ENCODE measurements around the gene CACFD1.

CACFD1 gene

DNA sequence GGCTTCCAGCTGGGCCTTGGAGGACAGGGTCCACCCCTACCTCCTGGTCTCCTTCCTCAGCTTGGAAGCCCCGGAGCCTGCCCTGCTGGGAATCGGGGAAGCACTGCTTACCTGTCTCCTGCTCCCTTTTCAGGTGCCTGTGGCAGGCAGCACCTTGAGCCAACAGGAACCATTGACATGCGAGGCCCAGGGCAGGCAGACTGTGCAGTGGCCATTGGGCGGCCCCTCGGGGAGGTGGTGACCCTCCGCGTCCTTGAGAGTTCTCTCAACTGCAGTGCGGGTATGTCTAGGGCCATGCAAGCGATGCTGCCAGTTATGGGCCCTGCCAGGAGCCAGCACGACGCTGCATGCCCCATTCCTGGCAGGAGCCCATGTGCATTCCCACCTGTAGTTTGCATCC lies 3.8 kb upstream of the CACFD1 start:
- H3K14ac ChIP-seq (ENCODE audit: low read length) = no peak overlapping the region
- peaks cover 0 to 2% (median 0%) of the 10 kb centered on the region in 3 experiments for H3K27me3 ChIP-seq (ENCODE audit: control insufficient read depth in 3 of 3, insufficient read depth in 3 of 3, low read depth in 1 of 3, low read length in 3 of 3)
- peaks cover 5 to 13% of the 10 kb centered on the region in 2 donors for H3K4me1 ChIP-seq (ENCODE audit: control insufficient read depth in 2 of 2, insufficient read depth in 1 of 2, low read depth in 1 of 2, low read length in 2 of 2)
- H2BK15ac ChIP-seq (ENCODE audit: low read length) = no peak overlapping the region
- no peak overlapping the region for H2BK5ac ChIP-seq (ENCODE audit: low read length)
- H4K8ac ChIP-seq (ENCODE audit: low read depth, low read length) = peak overlapping the region; percentile 43
- no peak overlapping the region for H3K4me3 ChIP-seq (ENCODE audit: low read length in 2 of 2)
- no peak overlapping the region for H3K23ac ChIP-seq (ENCODE audit: low read depth, low read length, poor library complexity)
- no CpG with 5 or more reads among the region's 11 CpGs for WGBS, 2 donors (ENCODE audit: extremely low coverage in 2 of 2, insufficient read length in 2 of 2, insufficient replicate concordance in 1 of 2)
- H3K79me1 ChIP-seq (ENCODE audit: low read depth, low read length) = peaks cover 4% of the 10 kb centered on the region
- no peak overlapping the region for H3K27ac ChIP-seq (replicated peaks; ENCODE audit: low read length)
- no peaks in the 10 kb centered on the region for H3K9me3 ChIP-seq (replicated peaks in 1 of 2; ENCODE audit: control insufficient read depth in 2 of 2, insufficient read depth in 1 of 2, low read depth in 1 of 2, low read length in 2 of 2)
- no peak overlapping the region for H3K4me2 ChIP-seq (ENCODE audit: insufficient read depth, low read length, poor library complexity, severe bottlenecking)
- H2BK120ac ChIP-seq (ENCODE audit: low read depth, low read length) = peak overlapping the region; percentile 87
- peak overlapping the region; percentile 21 for H3K9ac ChIP-seq (ENCODE audit: low read depth, low read length, poor library complexity)
- peak overlapping the region; percentile 90 for H2AK5ac ChIP-seq (ENCODE audit: low read depth, low read length)
- no peak overlapping the region for H4K91ac ChIP-seq (ENCODE audit: low read depth, low read length, poor library complexity)
- H3K36me3 ChIP-seq (replicated peaks in 1 of 2; ENCODE audit: control insufficient read depth in 2 of 2, insufficient read depth in 2 of 2, low read length in 2 of 2) = no peaks in the 10 kb centered on the region
- H3K4ac ChIP-seq (ENCODE audit: low read length) = no peak overlapping the region
- no peak for DNase-seq (ENCODE audit: low spot score)
- peak overlapping the region; percentile 58 for H2BK12ac ChIP-seq (ENCODE audit: low read length)
- peak overlapping the region; percentile 57 for H3K18ac ChIP-seq (ENCODE audit: low read length)
- H2AFZ ChIP-seq (ENCODE audit: low read length) = no peak overlapping the region

DNA sequence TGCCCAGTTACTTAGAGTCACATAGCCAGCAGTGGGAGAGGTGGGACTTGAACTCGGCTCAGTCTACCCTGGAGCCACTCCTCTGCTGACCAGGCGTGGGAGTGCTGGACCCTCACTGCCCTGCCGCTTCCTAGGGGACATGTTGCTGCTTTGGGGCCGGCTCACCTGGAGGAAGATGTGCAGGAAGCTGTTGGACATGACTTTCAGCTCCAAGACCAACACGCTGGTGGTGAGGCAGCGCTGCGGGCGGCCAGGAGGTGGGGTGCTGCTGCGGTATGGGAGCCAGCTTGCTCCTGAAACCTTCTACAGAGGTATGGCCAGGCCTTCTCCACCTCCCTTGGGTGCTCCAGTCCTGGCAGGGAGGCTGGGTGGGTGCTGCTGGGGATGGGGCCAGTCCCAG lies 3.4 kb upstream of the CACFD1 start:
- Histone ChIP-seq H3K18ac (ENCODE audit: low read length) (no peak overlapping the region), H3K9ac (ENCODE audit: low read depth, low read length, poor library complexity) (peak overlapping the region; percentile 63), H3K9me3 (replicated peaks in 1 of 2; ENCODE audit: control insufficient read depth in 2 of 2, insufficient read depth in 1 of 2, low read depth in 1 of 2, low read length in 2 of 2) (no peaks in the 10 kb centered on the region), H3K4ac (ENCODE audit: low read length) (peak overlapping the region; percentile 37), H2BK120ac (ENCODE audit: low read depth, low read length) (peak overlapping the region; percentile 87), H3K4me1 (ENCODE audit: control insufficient read depth in 2 of 2, insufficient read depth in 1 of 2, low read depth in 1 of 2, low read length in 2 of 2) (peaks cover 10 to 17% of the 10 kb centered on the region in 2 donors), H3K27me3 (ENCODE audit: control insufficient read depth in 3 of 3, insufficient read depth in 3 of 3, low read depth in 1 of 3, low read length in 3 of 3) (peaks cover 0 to 2% (median 0%) of the 10 kb centered on the region in 3 experiments), H2AFZ (ENCODE audit: low read length) (no peak overlapping the region), H3K14ac (ENCODE audit: low read length) (no peak overlapping the region), H3K4me2 (ENCODE audit: insufficient read depth, low read length, poor library complexity, severe bottlenecking) (no peak overlapping the region), H2BK15ac (ENCODE audit: low read length) (no peak overlapping the region), H2BK5ac (ENCODE audit: low read length) (peak overlapping the region; percentile 75), H2AK5ac (ENCODE audit: low read depth, low read length) (peak overlapping the region; percentile 88), H4K8ac (ENCODE audit: low read depth, low read length) (peak overlapping the region; percentile 43), H3K79me1 (ENCODE audit: low read depth, low read length) (peaks cover 7% of the 10 kb centered on the region), H3K27ac (replicated peaks; ENCODE audit: low read length) (no peak overlapping the region), H3K36me3 (replicated peaks in 1 of 2; ENCODE audit: control insufficient read depth in 2 of 2, insufficient read depth in 2 of 2, low read length in 2 of 2) (no peaks in the 10 kb centered on the region), H3K23ac (ENCODE audit: low read depth, low read length, poor library complexity) (peak overlapping the region; percentile 73), H2BK12ac (ENCODE audit: low read length) (no peak overlapping the region), H4K91ac (ENCODE audit: low read depth, low read length, poor library complexity) (no peak overlapping the region), H3K4me3 (ENCODE audit: low read length in 2 of 2) (no peak overlapping the region)
- WGBS, 2 donors (ENCODE audit: extremely low coverage in 2 of 2, insufficient read length in 2 of 2, insufficient replicate concordance in 1 of 2) = no CpG with 5 or more reads among the region's 9 CpGs
- no peak for DNase-seq (ENCODE audit: low spot score)

DNA sequence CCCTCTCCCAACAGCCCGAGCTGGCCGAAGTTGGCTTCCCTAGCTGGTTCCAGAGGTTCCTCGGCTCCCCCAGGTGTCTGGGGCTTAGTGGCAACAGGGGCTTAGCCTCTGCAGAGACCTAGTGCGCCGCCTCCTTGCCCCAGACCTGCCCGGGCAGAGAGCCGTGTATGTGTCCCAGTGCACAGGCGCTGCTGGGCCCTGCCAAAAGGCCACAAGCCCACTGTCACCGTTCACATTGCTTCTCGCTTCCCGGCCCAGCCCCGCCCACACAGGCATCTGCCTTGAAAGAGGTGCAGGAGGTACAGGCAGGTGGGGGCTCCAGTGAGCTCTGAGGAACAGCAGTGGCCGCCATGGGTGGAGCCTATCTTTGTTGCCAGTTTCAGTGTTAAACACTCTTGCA lies 2.5 kb upstream of the CACFD1 start:
- H3K4me3 ChIP-seq (ENCODE audit: low read length in 2 of 2) = no peak overlapping the region
- H3K23ac ChIP-seq (ENCODE audit: low read depth, low read length, poor library complexity) = no peak overlapping the region
- H3K4me2 ChIP-seq (ENCODE audit: insufficient read depth, low read length, poor library complexity, severe bottlenecking) = no peak overlapping the region
- H3K27me3 ChIP-seq (ENCODE audit: control insufficient read depth in 3 of 3, insufficient read depth in 3 of 3, low read depth in 1 of 3, low read length in 3 of 3) = peaks cover 0 to 2% (median 0%) of the 10 kb centered on the region in 3 experiments
- no peak overlapping the region for H3K9ac ChIP-seq (ENCODE audit: low read depth, low read length, poor library complexity)
- H2BK15ac ChIP-seq (ENCODE audit: low read length) = no peak overlapping the region
- no peak overlapping the region for H2AFZ ChIP-seq (ENCODE audit: low read length)
- no CpG with 5 or more reads among the region's 13 CpGs for WGBS, 2 donors (ENCODE audit: extremely low coverage in 2 of 2, insufficient read length in 2 of 2, insufficient replicate concordance in 1 of 2)
- H2BK12ac ChIP-seq (ENCODE audit: low read length) = no peak overlapping the region
- H2BK5ac ChIP-seq (ENCODE audit: low read length) = peak overlapping the region; percentile 75
- no peak overlapping the region for H3K14ac ChIP-seq (ENCODE audit: low read length)
- H3K79me1 ChIP-seq (ENCODE audit: low read depth, low read length) = peaks cover 12% of the 10 kb centered on the region
- H4K91ac ChIP-seq (ENCODE audit: low read depth, low read length, poor library complexity) = no peak overlapping the region
- H2BK120ac ChIP-seq (ENCODE audit: low read depth, low read length) = no peak overlapping the region
- no peak overlapping the region for H4K8ac ChIP-seq (ENCODE audit: low read depth, low read length)
- no peaks in the 10 kb centered on the region for H3K9me3 ChIP-seq (replicated peaks in 1 of 2; ENCODE audit: control insufficient read depth in 2 of 2, insufficient read depth in 1 of 2, low read depth in 1 of 2, low read length in 2 of 2)
- peak overlapping the region; percentile 71 for H3K18ac ChIP-seq (ENCODE audit: low read length)
- DNase-seq (ENCODE audit: low spot score) = no peak
- H3K4me1 ChIP-seq (ENCODE audit: control insufficient read depth in 2 of 2, insufficient read depth in 1 of 2, low read depth in 1 of 2, low read length in 2 of 2) = peaks cover 10 to 18% of the 10 kb centered on the region in 2 donors
- H3K4ac ChIP-seq (ENCODE audit: low read length) = no peak overlapping the region
- H3K36me3 ChIP-seq (replicated peaks in 1 of 2; ENCODE audit: control insufficient read depth in 2 of 2, insufficient read depth in 2 of 2, low read length in 2 of 2) = peaks cover 0 to 2% of the 10 kb centered on the region in 2 donors
- H3K27ac ChIP-seq (replicated peaks; ENCODE audit: low read length) = no peak overlapping the region
- H2AK5ac ChIP-seq (ENCODE audit: low read depth, low read length) = no peak overlapping the region

DNA sequence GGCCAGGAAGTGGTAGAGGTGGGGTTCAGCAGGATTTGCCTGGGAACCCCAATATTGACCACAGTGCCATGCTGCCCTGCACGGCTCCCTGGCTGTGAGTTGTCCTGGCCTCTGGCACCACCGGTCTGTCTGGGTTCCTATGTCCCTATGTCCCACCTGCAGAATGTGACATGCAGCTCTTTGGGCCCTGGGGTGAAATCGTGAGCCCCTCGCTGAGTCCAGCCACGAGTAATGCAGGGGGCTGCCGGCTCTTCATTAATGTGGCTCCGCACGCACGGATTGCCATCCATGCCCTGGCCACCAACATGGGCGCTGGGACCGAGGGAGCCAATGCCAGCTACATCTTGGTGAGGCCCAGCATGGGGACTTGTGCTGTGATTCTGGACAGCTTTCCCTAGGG lies 2.0 kb upstream of the CACFD1 start:
- no peak overlapping the region for H3K18ac ChIP-seq (ENCODE audit: low read length)
- no peak overlapping the region for H3K23ac ChIP-seq (ENCODE audit: low read depth, low read length, poor library complexity)
- H4K91ac ChIP-seq (ENCODE audit: low read depth, low read length, poor library complexity) = no peak overlapping the region
- H3K27ac ChIP-seq (replicated peaks; ENCODE audit: low read length) = no peak overlapping the region
- H3K4ac ChIP-seq (ENCODE audit: low read length) = no peak overlapping the region
- H2AK5ac ChIP-seq (ENCODE audit: low read depth, low read length) = no peak overlapping the region
- H2BK12ac ChIP-seq (ENCODE audit: low read length) = no peak overlapping the region
- no peak overlapping the region for H2BK120ac ChIP-seq (ENCODE audit: low read depth, low read length)
- no peak overlapping the region for H2BK5ac ChIP-seq (ENCODE audit: low read length)
- peaks cover 0 to 2% of the 10 kb centered on the region in 2 donors for H3K36me3 ChIP-seq (replicated peaks in 1 of 2; ENCODE audit: control insufficient read depth in 2 of 2, insufficient read depth in 2 of 2, low read length in 2 of 2)
- peaks cover 14% of the 10 kb centered on the region for H3K79me1 ChIP-seq (ENCODE audit: low read depth, low read length)
- no peak overlapping the region for H3K4me2 ChIP-seq (ENCODE audit: insufficient read depth, low read length, poor library complexity, severe bottlenecking)
- no peak overlapping the region for H2AFZ ChIP-seq (ENCODE audit: low read length)
- H3K9ac ChIP-seq (ENCODE audit: low read depth, low read length, poor library complexity) = no peak overlapping the region
- H3K27me3 ChIP-seq (ENCODE audit: control insufficient read depth in 3 of 3, insufficient read depth in 3 of 3, low read depth in 1 of 3, low read length in 3 of 3) = peaks cover 0 to 2% (median 0%) of the 10 kb centered on the region in 3 experiments
- H2BK15ac ChIP-seq (ENCODE audit: low read length) = no peak overlapping the region
- no peak overlapping the region for H3K14ac ChIP-seq (ENCODE audit: low read length)
- no peak overlapping the region for H3K4me3 ChIP-seq (ENCODE audit: low read length in 2 of 2)
- H3K4me1 ChIP-seq (ENCODE audit: control insufficient read depth in 2 of 2, insufficient read depth in 1 of 2, low read depth in 1 of 2, low read length in 2 of 2) = peaks cover 10 to 21% of the 10 kb centered on the region in 2 donors
- H3K9me3 ChIP-seq (replicated peaks in 1 of 2; ENCODE audit: control insufficient read depth in 2 of 2, insufficient read depth in 1 of 2, low read depth in 1 of 2, low read length in 2 of 2) = no peaks in the 10 kb centered on the region
- no peak overlapping the region for H4K8ac ChIP-seq (ENCODE audit: low read depth, low read length)
- no peak for DNase-seq (ENCODE audit: low spot score)
- no CpG with 5 or more reads among the region's 11 CpGs for WGBS, 2 donors (ENCODE audit: extremely low coverage in 2 of 2, insufficient read length in 2 of 2, insufficient replicate concordance in 1 of 2)
